Liver (tissue), 9 donors: Measurements from ENCODE around the gene ABCG2. TPM values are rescaled to one million over a fixed set of nuclear protein-coding genes. Genes with fewer than 3 reads are reported as not detected.

Experiments used
- DNase-seq: peaks from one replicate; pipeline ENCODE4 v3.0.0-alpha.2; 2017; ENCODE audit warnings: low spot score
- H3K27ac ChIP-seq, 2 donors: one replicate each; pipeline ENCODE4 v1.7.0; 2013; ENCODE audit warnings: inconsistent platforms in 2 of 2, low read length in 2 of 2, control low read depth in 1 of 2, low read depth in 1 of 2, mild to moderate bottlenecking in 1 of 2
- H3K27me3 ChIP-seq, 4 donors: one replicate each; pipeline versions ENCODE4 v1.6.1 to v1.7.0; 2013; ENCODE audit warnings: low read length in 3 of 4, inconsistent platforms in 1 of 4, mild to moderate bottlenecking in 1 of 4, moderate library complexity in 1 of 4; ENCODE audit not compliant: control insufficient read depth in 4 of 4, insufficient read depth in 4 of 4
- H3K36me3 ChIP-seq, 4 donors: one replicate each; pipeline versions ENCODE4 v1.6.1 to v1.7.0; 2013; ENCODE audit warnings: low read length in 3 of 4, mild to moderate bottlenecking in 3 of 4, low read depth in 1 of 4, moderate library complexity in 1 of 4; ENCODE audit not compliant: control insufficient read depth in 4 of 4, insufficient read depth in 3 of 4
- H3K4me1 ChIP-seq, 4 donors: one replicate each; pipeline versions ENCODE4 v1.6.1 to v1.7.0; 2013; ENCODE audit warnings: low read length in 3 of 4, mild to moderate bottlenecking in 3 of 4, moderate library complexity in 1 of 4; ENCODE audit not compliant: control insufficient read depth in 4 of 4, insufficient read depth in 4 of 4
- H3K4me3 ChIP-seq, 3 donors: one replicate each; pipeline versions ENCODE4 v1.6.1 to v1.7.0; 2013; ENCODE audit warnings: low read length in 3 of 3, control low read depth in 1 of 3, low read depth in 1 of 3, mild to moderate bottlenecking in 1 of 3
- H3K9ac ChIP-seq, 2 donors: one replicate each; pipeline ENCODE4 v1.7.0; 2013; ENCODE audit warnings: low read length in 2 of 2, mild to moderate bottlenecking in 2 of 2, moderate library complexity in 2 of 2, control low read depth in 1 of 2, low read depth in 1 of 2
- H3K9me3 ChIP-seq, 4 donors: one replicate each; pipeline versions ENCODE4 v1.6.1 to v1.7.0; 2013; ENCODE audit warnings: low read length in 3 of 4; ENCODE audit not compliant: control insufficient read depth in 4 of 4
- ATF3 ChIP-seq: IDR thresholded peaks from 2 replicates; pipeline ENCODE4 v1.6.1; 2016; ENCODE audit warnings: antibody characterized with exemption
- CTCF ChIP-seq: fragments of 150-350 bp; IDR thresholded peaks from 2 replicates; pipeline ENCODE4 v1.5.1; 2017; ENCODE audit warnings: improper control_type of control experiment, low read depth, low read length; ENCODE audit not compliant: missing input control
- FOXA1 ChIP-seq: IDR thresholded peaks from 2 replicates; pipeline ENCODE4 v1.6.1; 2016; ENCODE audit warnings: antibody characterized with exemption
- FOXA2 ChIP-seq: IDR thresholded peaks from 2 replicates; pipeline ENCODE4 v1.6.1; 2016; ENCODE audit warnings: antibody characterized with exemption
- GABPA ChIP-seq, 2 donors: IDR thresholded peaks in 1 of 2; conservative IDR thresholded peaks in 1 of 2; 2 replicates each; pipeline ENCODE4 v1.6.1; 2016; ENCODE audit warnings: antibody characterized with exemption in 2 of 2, mild to moderate bottlenecking in 1 of 2, moderate library complexity in 1 of 2
- HNF4A ChIP-seq, 2 donors: conservative IDR thresholded peaks; 2 replicates each; pipeline ENCODE4 v1.6.1; 2016; ENCODE audit warnings: antibody characterized with exemption in 2 of 2, mild to moderate bottlenecking in 2 of 2
- HNF4G ChIP-seq: IDR thresholded peaks from 2 replicates; pipeline ENCODE4 v1.6.1; 2016; ENCODE audit warnings: antibody characterized with exemption
- JUND ChIP-seq, 2 donors: IDR thresholded peaks; 2 replicates each; pipeline ENCODE4 v1.6.1; 2016; ENCODE audit warnings: antibody characterized with exemption in 2 of 2
- NR2F2 ChIP-seq: IDR thresholded peaks from 2 replicates; pipeline ENCODE4 v1.6.1; 2016; ENCODE audit warnings: antibody characterized with exemption
- RAD21 ChIP-seq, 2 donors: IDR thresholded peaks; 2 replicates each; pipeline ENCODE4 v1.6.1; 2016; ENCODE audit warnings: antibody characterized with exemption in 2 of 2, mild to moderate bottlenecking in 2 of 2
- REST ChIP-seq: IDR thresholded peaks from 2 replicates; pipeline ENCODE4 v1.6.1; 2016; ENCODE audit warnings: antibody characterized with exemption, mild to moderate bottlenecking
- RXRA ChIP-seq, 2 donors: IDR thresholded peaks; 2 replicates each; pipeline ENCODE4 v1.6.1; 2017 to 2018; ENCODE audit warnings: antibody characterized with exemption in 2 of 2, mild to moderate bottlenecking in 1 of 2
- YY1 ChIP-seq: IDR thresholded peaks from 2 replicates; pipeline ENCODE4 v1.6.1; 2016; ENCODE audit warnings: antibody characterized with exemption, mild to moderate bottlenecking
- ZBTB33 ChIP-seq: IDR thresholded peaks from 2 replicates; pipeline ENCODE4 v1.6.1; 2016; ENCODE audit warnings: antibody characterized with exemption
- WGBS: extraction: QIAGEN DNeasy Blood & Tissue Kit; methylation state at CpG from one replicate; pipeline ENCODE4 v1.1.7; 2013; 5-methylcytosine and 5-hydroxymethylcytosine counted together
- polyA plus RNA-seq, 2 donors: library from polyadenylated mRNA; stranded (reverse) in 1 of 2; unstranded in 1 of 2; fragments of 200-250 nt in 1 of 2; fragments of >200 nt in 1 of 2; fragmentation: Nextera tagmentation in 1 of 2; extraction: Ambion mirVana in 1 of 2; gene quantifications; one replicate each; pipeline versions ENCODE4 v1.2.1 to v1.2.3, GENCODE V29; 2013 to 2015
- total RNA-seq, 2 donors: library from RNA; depleted of rRNA; stranded (reverse); fragments of >200 nt; gene quantifications; one replicate each; pipeline ENCODE4 v1.2.3, GENCODE V29; 2014
- TF ChIP-seq, protein P1 (sequence below): IDR thresholded peaks from 2 replicates; pipeline ENCODE4 v1.6.1; 2016; ENCODE audit warnings: antibody characterized with exemption
- donor health status: healthy.
- donor health status: healthy.
- donor health status: healthy.
- donor health status: healthy.
- donor health status: healthy.

ABCG2 gene
- total and polyA plus RNA-seq, 4 donors = 1.9 to 23.6 (median 7.0) TPM

GRCh38 chr4:88043001-88043400 is 115.4 kb downstream of the ABCG2 start:
- Histone ChIP-seq H3K27ac (no peak overlapping the region), H3K27me3 (no peaks in the 10 kb centered on the region), H3K36me3 (peaks cover 0 to 12% (median 5%) of the 10 kb centered on the region in 4 donors), H3K4me1 (peaks cover 0 to 7% (median 0%) of the 10 kb centered on the region in 4 donors), H3K9me3 (no peaks in the 10 kb centered on the region), H3K9ac (no peak overlapping the region), H3K4me3 (no peak overlapping the region)
- WGBS = 88% methylated on average over 1 of the region's 1 CpG
- DNase-seq = no peak
- no peak for TF ChIP-seq REST
- no peak for TF ChIP-seq GABPA (IDR thresholded peaks at IDR 0.05 in 1 of 2, conservative IDR thresholded peaks at IDR 0.05 in 1 of 2)
- TF ChIP-seq YY1 = no peak
- no peak for TF ChIP-seq FOXA2
- TF ChIP-seq RXRA (IDR thresholded peaks at IDR 0.05) = no peak
- TF ChIP-seq, protein P1, sequence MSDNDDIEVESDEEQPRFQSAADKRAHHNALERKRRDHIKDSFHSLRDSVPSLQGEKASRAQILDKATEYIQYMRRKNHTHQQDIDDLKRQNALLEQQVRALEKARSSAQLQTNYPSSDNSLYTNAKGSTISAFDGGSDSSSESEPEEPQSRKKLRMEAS = no peak
- no peak for TF ChIP-seq RAD21 (IDR thresholded peaks at IDR 0.05)
- TF ChIP-seq NR2F2 = no peak
- TF ChIP-seq ZBTB33 = no peak
- TF ChIP-seq CTCF = no peak
- TF ChIP-seq JUND (IDR thresholded peaks at IDR 0.05) = no peak
- TF ChIP-seq FOXA1 = no peak
- no peak for TF ChIP-seq HNF4G
- no peak for TF ChIP-seq HNF4A (conservative IDR thresholded peaks at IDR 0.05)
- no peak for TF ChIP-seq ATF3

DNA sequence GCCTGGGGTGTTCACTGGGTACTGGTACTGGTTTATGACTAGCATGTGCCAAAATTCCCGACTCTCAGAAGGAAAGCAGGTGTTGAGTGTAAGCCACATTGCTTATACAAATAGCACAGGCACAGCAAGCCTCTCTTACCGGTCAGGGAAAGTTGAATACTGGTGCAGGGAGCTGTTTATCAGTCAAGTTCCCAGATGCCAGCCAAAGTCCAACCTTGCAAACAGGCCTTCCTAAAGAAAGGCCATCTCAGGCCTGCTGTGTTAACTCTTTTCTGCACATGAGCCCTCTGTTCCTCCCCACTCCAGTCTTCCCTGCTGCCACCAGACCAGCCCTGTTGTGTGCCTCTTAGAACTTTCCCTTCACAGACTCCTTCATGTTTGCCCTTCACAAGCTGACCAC is 116.8 kb downstream of the ABCG2 start:
- Histone ChIP-seq H3K27me3 (no peaks in the 10 kb centered on the region), H3K9ac (no peak overlapping the region), H3K4me1 (peaks cover 0 to 7% (median 0%) of the 10 kb centered on the region in 4 donors), H3K9me3 (no peaks in the 10 kb centered on the region), H3K36me3 (peaks cover 0 to 16% (median 5%) of the 10 kb centered on the region in 4 donors), H3K4me3 (no peak overlapping the region), H3K27ac (no peak overlapping the region)
- TF ChIP-seq HNF4A (conservative IDR thresholded peaks at IDR 0.05) = peak; percentile 29 to 43
- TF ChIP-seq, protein P1 = no peak
- 21% methylated on average over 2 of the region's 2 CpGs for WGBS
- no peak for DNase-seq
